Heart left ventricle (tissue), 13 donors: ENCODE measurements around the gene CLEC4C.

ENCODE experiments used
- POLR2A ChIP-seq, 2 donors: fragments of 450-650 bp; IDR thresholded peaks; one replicate each; pipeline ENCODE4 v1.6.1; 2017; ENCODE audit warnings: antibody characterized with exemption in 2 of 2, mild to moderate bottlenecking in 2 of 2, moderate library complexity in 2 of 2
- TF ChIP-seq, protein P1 (sequence below), 12 donors: fragments of 200-600 bp; sonication (generic) in 4 of 12; IDR thresholded peaks; one replicate each; pipeline versions ENCODE4 v1.5.0 to v1.8.0; 2018 to 2022; ENCODE audit warnings: antibody characterized with exemption in 12 of 12, mild to moderate bottlenecking in 5 of 12
- donor health status: ischemic (EF 13 %, LVEDD 7.1; RV severe dilation, severe dysfunction).
- donor health status: DM: no; HTN: yes; CAD: no.
- donor health status: DM: no; HTN: no; CAD: no.
- donor health status: ischemic (EF 25% LVEDD 6.9; RV normal size, moderate dysfunction).
- donor health status: ischemic (EF 25% LVEDD 5.7; RV mildly dilated, moderate dysfunction).
- donor health status: ischemic (EF 35%, LVEDD 5.7; RV mildly dilated, moderate dysfunction).
- donor health status: nonischemic (EF 11% LVEDD 7.7; RV severe dilation, severe dysfunction).
- donor health status: DM: yes; HTN: yes; CAD: no.
- donor health status: PGD.
- donor health status: ischemic (EF 29% LVEDD 5.4; RV normal size, mild dysfunction).
- donor health status: nonischemic (EF 23%, LVEDD 6.1; RV moderate dilation, normal function).

DNA sequence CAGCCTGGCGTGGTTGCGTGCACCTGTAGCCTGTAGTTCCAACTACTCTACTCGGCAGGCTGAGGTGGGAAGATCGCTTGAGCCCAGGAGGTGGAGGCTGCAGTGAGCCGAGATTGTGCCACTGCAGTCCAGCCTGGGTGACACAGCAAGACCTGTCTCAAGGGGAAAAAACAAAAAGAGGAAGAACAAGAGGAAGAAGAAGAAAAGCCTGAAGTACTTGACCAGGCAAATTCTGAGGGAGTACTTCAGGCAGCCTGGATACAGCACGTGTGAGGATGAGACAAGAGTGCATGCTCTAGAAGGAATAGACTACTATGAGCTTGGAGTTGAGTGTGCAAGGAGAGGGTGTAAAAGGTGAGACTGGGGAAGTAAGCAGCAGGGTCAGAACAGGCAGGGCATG, 53.4 kb downstream of the CLEC4C start:
- TF ChIP-seq, protein P1, sequence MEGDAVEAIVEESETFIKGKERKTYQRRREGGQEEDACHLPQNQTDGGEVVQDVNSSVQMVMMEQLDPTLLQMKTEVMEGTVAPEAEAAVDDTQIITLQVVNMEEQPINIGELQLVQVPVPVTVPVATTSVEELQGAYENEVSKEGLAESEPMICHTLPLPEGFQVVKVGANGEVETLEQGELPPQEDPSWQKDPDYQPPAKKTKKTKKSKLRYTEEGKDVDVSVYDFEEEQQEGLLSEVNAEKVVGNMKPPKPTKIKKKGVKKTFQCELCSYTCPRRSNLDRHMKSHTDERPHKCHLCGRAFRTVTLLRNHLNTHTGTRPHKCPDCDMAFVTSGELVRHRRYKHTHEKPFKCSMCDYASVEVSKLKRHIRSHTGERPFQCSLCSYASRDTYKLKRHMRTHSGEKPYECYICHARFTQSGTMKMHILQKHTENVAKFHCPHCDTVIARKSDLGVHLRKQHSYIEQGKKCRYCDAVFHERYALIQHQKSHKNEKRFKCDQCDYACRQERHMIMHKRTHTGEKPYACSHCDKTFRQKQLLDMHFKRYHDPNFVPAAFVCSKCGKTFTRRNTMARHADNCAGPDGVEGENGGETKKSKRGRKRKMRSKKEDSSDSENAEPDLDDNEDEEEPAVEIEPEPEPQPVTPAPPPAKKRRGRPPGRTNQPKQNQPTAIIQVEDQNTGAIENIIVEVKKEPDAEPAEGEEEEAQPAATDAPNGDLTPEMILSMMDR (IDR thresholded peaks at IDR 0.05), result no peak
- TF ChIP-seq POLR2A (IDR thresholded peaks at IDR 0.05), result no peak
